Measurements from ENCODE around the gene APPBP2. TPM values are rescaled to one million over a fixed set of nuclear protein-coding genes. Genes with fewer than 3 reads are reported as not detected.

APPBP2 gene
- total RNA-seq, 1 donor from 2014 or later: 52.4 TPM

Small RNAs within 50 kb of the gene (small RNA-seq; reads per million reads assigned to genes)
- not detected for gene AC011921.2 (ENCODE audit: low replicate concordance)

Other genes with a start within 250 kb of the APPBP2 start
- 77.4 TPM for gene USP32, start 134.1 kb downstream of the APPBP2 start, total RNA-seq
- gene CHCT1, start 103.8 kb downstream of the APPBP2 start, total RNA-seq: not detected
- 12.8 TPM for gene PPM1D, start 74.0 kb upstream of the APPBP2 start, total RNA-seq
- gene BCAS3, start 151.6 kb upstream of the APPBP2 start, total RNA-seq: 38.4 TPM

Measured in temporal lobe (tissue), 2 donors.